Body of pancreas (tissue), 4 donors: ENCODE data around the gene UMPS. TPM values are rescaled to one million over a fixed set of nuclear protein-coding genes. Genes with fewer than 3 reads are reported as not detected.
"Not testable (repeated sequence)": the region's sequence is repeated elsewhere in the genome, so short reads cannot be mapped to it uniquely, and the experiment has no call there.

ENCODE experiments used
- ATAC-seq: fragments of 150-250 bp; one replicate; pipeline ENCODE4 v1.9.1; 2016
- DNase-seq, 4 donors: peaks; one replicate each; pipeline ENCODE4 v3.0.0-alpha.2; 2019
- H3K27ac ChIP-seq, 4 donors: fragments of 200-600 bp; sonication (generic); 1 replicate in 3 of 4; 2 replicates in 1 of 4; pipeline versions ENCODE4 v1.5.1 to v1.6.1; 2016 to 2019; ENCODE audit warnings: mild to moderate bottlenecking in 1 of 4, mixed read lengths in 1 of 4, moderate library complexity in 1 of 4
- H3K27me3 ChIP-seq, 2 donors: fragments of 200-600 bp; sonication (generic); one replicate each; pipeline ENCODE4 v1.6.0; 2016; ENCODE audit warnings: mild to moderate bottlenecking in 1 of 2
- H3K36me3 ChIP-seq, 2 donors: fragments of 200-600 bp; sonication (generic); replicated peaks in 1 of 2; 2 replicates each; pipeline ENCODE4 v1.5.1; 2016; ENCODE audit warnings: low read depth in 2 of 2; ENCODE audit not compliant: insufficient read depth in 1 of 2
- H3K4me1 ChIP-seq: fragments of 200-600 bp; sonication (generic); one replicate; pipeline ENCODE4 v1.6.0; 2016
- H3K4me3 ChIP-seq, 2 donors: fragments of 200-600 bp; sonication (generic); 1 replicate in 1 of 2; 2 replicates in 1 of 2; pipeline ENCODE4 v1.5.1; 2016 to 2019
- H3K9me3 ChIP-seq, 3 donors: fragments of 200-600 bp; sonication (generic); 1 replicate in 2 of 3; 2 replicates in 1 of 3; pipeline ENCODE4 v1.5.1; 2016
- POLR2A ChIP-seq, 3 donors: fragments of 450-650 bp; IDR thresholded peaks; one replicate each; pipeline ENCODE4 v1.6.1; 2016; ENCODE audit warnings: antibody characterized with exemption in 3 of 3, mild to moderate bottlenecking in 2 of 3
- WGBS, 2 donors: methylation state at CpG; one replicate each; pipeline ENCODE4 v1.1.5; 2017; 5-methylcytosine and 5-hydroxymethylcytosine counted together
- intact Hi-C: fragments of 100-400 bp; cut with DNase I; formaldehyde crosslinking; loops from one replicate; pipeline ENCODE4 v1.15.1; 2023
- total RNA-seq, 2 donors: library from RNA; depleted of rRNA; stranded (reverse); fragments of >200 nt; gene quantifications; one replicate each; pipeline ENCODE4 v1.1.0, GENCODE V29; 2016
- TF ChIP-seq, protein P1 (sequence below), 7 experiments: fragments of 450-650 bp in 4 of 7; fragments of 200-600 bp in 3 of 7; sonication (generic) in 3 of 7; IDR thresholded peaks; one replicate each; pipeline ENCODE4 v1.5.1; 2016 to 2019; ENCODE audit warnings: antibody characterized with exemption in 7 of 7

Gene UMPS
- total RNA-seq, 2 donors from 2014 or later: 6.5 to 12.5 TPM

DNA sequence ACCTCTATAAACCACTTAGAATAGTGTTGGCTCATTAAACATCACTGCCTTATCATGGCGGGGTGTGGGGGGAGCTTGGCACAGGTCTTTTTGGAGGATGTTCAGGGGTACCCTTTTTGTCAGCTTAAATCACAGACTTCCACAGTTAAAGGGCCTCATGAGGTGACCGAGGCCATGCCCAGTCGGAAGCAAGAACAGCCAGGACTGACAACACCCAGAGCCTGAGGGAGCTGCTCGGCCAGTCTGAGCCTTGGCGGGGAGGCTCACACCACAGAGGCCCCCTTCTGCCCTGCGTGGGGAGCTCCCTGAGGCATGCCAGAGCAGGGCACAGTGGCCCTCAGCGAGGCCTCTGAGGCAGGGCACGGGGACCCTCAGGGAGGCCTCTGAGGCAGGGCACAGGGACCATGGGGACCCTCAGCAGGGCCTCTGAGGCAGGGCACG is 49.5 kb downstream of the UMPS start:
- TF ChIP-seq, protein P1, sequence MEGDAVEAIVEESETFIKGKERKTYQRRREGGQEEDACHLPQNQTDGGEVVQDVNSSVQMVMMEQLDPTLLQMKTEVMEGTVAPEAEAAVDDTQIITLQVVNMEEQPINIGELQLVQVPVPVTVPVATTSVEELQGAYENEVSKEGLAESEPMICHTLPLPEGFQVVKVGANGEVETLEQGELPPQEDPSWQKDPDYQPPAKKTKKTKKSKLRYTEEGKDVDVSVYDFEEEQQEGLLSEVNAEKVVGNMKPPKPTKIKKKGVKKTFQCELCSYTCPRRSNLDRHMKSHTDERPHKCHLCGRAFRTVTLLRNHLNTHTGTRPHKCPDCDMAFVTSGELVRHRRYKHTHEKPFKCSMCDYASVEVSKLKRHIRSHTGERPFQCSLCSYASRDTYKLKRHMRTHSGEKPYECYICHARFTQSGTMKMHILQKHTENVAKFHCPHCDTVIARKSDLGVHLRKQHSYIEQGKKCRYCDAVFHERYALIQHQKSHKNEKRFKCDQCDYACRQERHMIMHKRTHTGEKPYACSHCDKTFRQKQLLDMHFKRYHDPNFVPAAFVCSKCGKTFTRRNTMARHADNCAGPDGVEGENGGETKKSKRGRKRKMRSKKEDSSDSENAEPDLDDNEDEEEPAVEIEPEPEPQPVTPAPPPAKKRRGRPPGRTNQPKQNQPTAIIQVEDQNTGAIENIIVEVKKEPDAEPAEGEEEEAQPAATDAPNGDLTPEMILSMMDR (IDR thresholded peaks at IDR 0.05): no peak
- TF ChIP-seq POLR2A (IDR thresholded peaks at IDR 0.05): no peak
- intact Hi-C loops: no loop called here
- peak overlapping the region in 1 of 4 donors; percentile 51 for H3K27ac ChIP-seq
- H3K9me3 ChIP-seq: no peaks in the 10 kb centered on the region
- 29 to 85% methylated on average over 1 to 8 of the region's 9 CpGs for WGBS, 2 donors
- H3K27me3 ChIP-seq: no peaks in the 10 kb centered on the region
- H3K4me1 ChIP-seq: peaks cover 3% of the 10 kb centered on the region
- DNase-seq (no peak), ATAC-seq (no peak)
- no peak overlapping the region for H3K4me3 ChIP-seq
- H3K36me3 ChIP-seq: no peaks in the 10 kb centered on the region

- DNase-seq: peak in 2 of 4 donors; percentile 28 to 47
- intact Hi-C loops: no loop called here
- H3K27me3 ChIP-seq: no peaks in the 10 kb centered on the region
- TF ChIP-seq POLR2A (IDR thresholded peaks at IDR 0.05): no peak
- TF ChIP-seq, protein P1 (IDR thresholded peaks at IDR 0.05): no peak
- 81% methylated on average over 8 of the region's 8 CpGs for WGBS, 2 donors
- no peaks in the 10 kb centered on the region for H3K9me3 ChIP-seq
- no peaks in the 10 kb centered on the region for H3K36me3 ChIP-seq
- ATAC-seq: peak; percentile 67
- no peak overlapping the region for H3K4me3 ChIP-seq
- H3K4me1 ChIP-seq: no peaks in the 10 kb centered on the region
- peak overlapping the region in 2 of 4 donors; percentile 18 to 51 for H3K27ac ChIP-seq
Measured at GRCh38 chr3:124780356-124780755, 50.1 kb downstream of the UMPS start.

DNA sequence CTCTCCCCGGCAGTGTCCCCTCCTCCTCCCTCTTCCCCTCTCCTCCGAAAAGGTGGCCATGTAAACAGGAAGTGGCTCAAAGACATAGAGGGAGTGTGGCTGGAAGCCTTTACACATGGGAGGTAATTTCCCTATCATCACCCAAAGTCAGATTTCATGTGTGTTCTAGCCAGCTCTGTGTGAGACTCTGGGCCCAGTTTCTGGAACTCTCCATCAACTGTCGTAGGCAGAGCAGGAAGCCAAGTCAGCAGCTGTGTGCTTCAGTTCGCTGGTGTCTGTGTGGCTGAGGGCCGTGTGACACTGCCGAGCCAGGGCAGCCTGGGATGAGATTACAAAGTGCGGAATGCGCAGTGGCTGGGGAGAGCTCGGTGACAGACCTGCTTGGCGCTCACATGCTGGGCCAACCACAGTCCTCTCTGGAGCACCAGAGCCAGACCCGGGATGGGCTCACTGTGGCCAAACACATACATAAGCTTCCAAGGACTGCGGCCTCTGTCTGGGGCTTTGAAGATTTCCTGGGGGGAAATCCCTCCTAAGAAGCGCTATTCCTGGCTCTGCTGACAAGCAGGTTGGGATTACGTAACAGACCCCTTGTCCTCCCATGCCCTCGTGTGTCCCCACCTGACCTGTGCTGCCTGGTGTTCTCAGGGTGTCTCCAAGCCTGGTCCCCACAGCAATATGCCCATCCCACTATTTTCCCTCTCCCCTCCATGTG is 50.7 kb downstream of the UMPS start:
- intact Hi-C loops: no loop called here
- DNase-seq: peak in 3 of 4 donors; percentile 37 to 58 (median 44)
- ATAC-seq: peak; percentile 55
- H3K4me1 ChIP-seq: no peaks in the 10 kb centered on the region
- no peaks in the 10 kb centered on the region for H3K27me3 ChIP-seq
- no peak overlapping the region for H3K4me3 ChIP-seq
- peak overlapping the region in 2 of 4 donors; percentile 18 to 51 for H3K27ac ChIP-seq
- TF ChIP-seq, protein P1 (IDR thresholded peaks at IDR 0.05): no peak
- no peak for TF ChIP-seq POLR2A (IDR thresholded peaks at IDR 0.05)
- no peaks in the 10 kb centered on the region for H3K9me3 ChIP-seq
- WGBS, 2 donors: 68 to 70% methylated on average over 4 to 15 of the region's 15 CpGs
- no peaks in the 10 kb centered on the region for H3K36me3 ChIP-seq

- H3K4me1 ChIP-seq: peaks cover 4% of the 10 kb centered on the region
- 83 to 84% methylated on average over 8 of the region's 8 CpGs for WGBS, 2 donors
- H3K4me3 ChIP-seq: no peak overlapping the region
- peak overlapping the region in 1 of 4 donors; percentile 51 for H3K27ac ChIP-seq
- ATAC-seq (no peak), DNase-seq (no peak)
- no peaks in the 10 kb centered on the region for H3K27me3 ChIP-seq
- H3K9me3 ChIP-seq: no peaks in the 10 kb centered on the region
- TF ChIP-seq, protein P1 (IDR thresholded peaks at IDR 0.05): no peak
- intact Hi-C loops: no loop called here
- no peaks in the 10 kb centered on the region for H3K36me3 ChIP-seq
Measured at GRCh38 chr3:124781476-124782376, 51.5 kb downstream of the UMPS start.

DNA sequence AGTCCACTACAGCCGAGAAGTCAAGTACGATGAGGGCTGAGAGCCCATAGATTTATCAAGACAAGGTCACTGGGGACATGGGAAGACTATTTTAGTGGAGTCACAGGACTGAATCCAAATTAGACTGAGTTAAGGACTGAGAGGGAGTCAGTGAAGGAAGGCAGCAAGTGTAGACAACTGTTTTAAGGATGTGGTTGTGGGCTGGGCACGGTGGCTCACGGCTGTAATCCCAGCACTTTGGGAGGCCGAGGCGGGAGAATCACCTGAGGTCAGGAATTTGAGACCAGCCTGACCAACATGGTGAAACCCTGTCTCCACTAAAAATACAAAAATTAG is 52.1 kb downstream of the UMPS start:
- WGBS, 2 donors: 91 to 96% methylated on average over 6 of the region's 6 CpGs

More for the DNA sequence above, 52.1 kb downstream of the UMPS start:
- DNase-seq, H3K27ac ChIP-seq, H3K4me3 ChIP-seq, intact Hi-C loops, H3K4me1 ChIP-seq, H3K9me3 ChIP-seq, H3K27me3 ChIP-seq, H3K36me3 ChIP-seq, ATAC-seq: not testable (repeated sequence)
